GM18511 (cell line): ENCODE data around the gene DNAJC2.
A peak's percentile ranks its signal among the peaks of the same experiment; 100 is the strongest.
"Not testable (repeated sequence)": the region's sequence is repeated elsewhere in the genome, so short reads cannot be mapped to it uniquely, and the experiment has no call there.

ENCODE experiments used
- ATAC-seq: cut with Tn5 transposase; IDR thresholded peaks from one replicate; pipeline ENCODE4 v1.9.1; 2021; ENCODE audit warnings: mild to moderate bottlenecking, moderate library complexity; ENCODE audit not compliant: unreplicated experiment

Gene DNAJC2

GRCh38 chr7:103343332-103343731 lies 1.2 kb downstream of the DNAJC2 start:
- no peak for ATAC-seq

DNA sequence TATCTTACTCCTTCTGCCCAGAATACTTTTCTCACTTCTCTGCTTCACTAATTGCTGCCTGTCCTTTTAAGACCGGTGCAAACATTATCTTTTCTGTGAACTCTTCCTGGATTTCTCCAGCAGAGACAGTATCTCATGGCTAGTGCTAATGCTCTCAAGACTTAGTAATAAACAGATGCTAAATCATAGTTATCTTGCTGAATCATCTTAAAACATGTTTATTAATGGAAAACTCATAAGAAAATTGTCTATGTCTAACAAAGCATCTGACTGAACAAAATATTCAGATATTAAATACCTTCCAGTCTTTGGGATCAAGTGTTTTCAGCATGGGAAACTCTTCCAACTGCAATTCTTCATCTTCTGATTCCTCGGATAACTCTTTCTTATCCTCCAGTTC lies 3.1 kb downstream of the DNAJC2 start:
- ATAC-seq = no peak

- no peak for ATAC-seq
Observed at GRCh38 chr7:103338864-103339263, 5.7 kb downstream of the DNAJC2 start.

DNA sequence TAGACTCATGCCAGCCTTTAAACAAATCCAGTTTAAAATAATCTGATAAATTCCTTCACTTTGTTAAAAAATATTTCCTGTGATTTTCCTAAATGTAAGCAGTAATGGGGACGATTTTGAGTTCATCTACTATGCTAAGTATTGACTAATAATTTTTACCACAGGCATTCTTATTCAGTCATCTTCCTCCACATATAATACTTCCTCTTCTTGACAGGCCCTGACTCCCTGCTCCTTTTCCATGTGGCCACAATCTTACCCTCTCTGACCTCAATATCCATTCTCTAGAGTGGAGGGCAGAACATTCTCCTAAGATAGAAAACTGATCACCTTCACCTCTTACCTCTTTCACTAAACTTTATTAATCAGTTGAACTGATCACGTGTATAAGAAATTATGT lies 7.8 kb downstream of the DNAJC2 start:
- ATAC-seq = no peak

DNA sequence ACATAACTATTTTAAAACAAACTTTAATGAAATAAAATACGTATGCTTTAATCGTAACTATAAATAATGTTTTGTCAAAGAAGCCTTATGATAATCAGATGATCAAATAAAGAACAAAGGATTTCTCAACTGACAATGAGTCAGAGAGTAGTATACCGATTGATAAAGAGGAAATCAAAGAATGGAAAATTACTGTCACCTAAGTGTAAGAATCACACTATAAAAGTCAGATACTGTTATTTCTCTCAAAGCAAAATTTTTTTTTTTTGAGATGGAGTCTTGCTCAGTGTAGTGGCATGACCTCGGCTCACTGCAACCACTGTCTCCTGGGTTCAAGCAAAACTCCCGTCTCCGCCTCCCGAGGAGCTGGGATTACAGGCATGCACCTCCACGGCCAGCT lies 18.8 kb downstream of the DNAJC2 start:
- no peak for ATAC-seq

DNA sequence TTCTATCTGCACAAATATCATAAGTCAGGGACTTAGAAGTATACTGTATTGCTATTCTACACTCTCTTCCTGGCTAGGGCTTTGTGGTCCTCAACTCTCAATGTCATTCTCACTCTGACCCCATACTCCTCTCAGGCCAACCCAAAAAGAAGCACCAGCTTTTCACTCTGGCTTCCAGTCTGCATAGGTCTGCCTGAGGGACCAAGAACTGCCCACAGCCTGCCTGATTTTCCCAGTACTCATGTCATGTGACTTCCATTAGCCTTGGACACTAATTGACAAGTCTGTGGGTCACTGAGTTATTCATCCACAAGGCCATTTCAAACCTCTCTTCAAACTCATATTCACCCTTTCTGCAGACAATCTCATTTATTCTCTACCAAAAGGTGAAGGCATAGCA lies 27.6 kb downstream of the DNAJC2 start:
- ATAC-seq = no peak

DNA sequence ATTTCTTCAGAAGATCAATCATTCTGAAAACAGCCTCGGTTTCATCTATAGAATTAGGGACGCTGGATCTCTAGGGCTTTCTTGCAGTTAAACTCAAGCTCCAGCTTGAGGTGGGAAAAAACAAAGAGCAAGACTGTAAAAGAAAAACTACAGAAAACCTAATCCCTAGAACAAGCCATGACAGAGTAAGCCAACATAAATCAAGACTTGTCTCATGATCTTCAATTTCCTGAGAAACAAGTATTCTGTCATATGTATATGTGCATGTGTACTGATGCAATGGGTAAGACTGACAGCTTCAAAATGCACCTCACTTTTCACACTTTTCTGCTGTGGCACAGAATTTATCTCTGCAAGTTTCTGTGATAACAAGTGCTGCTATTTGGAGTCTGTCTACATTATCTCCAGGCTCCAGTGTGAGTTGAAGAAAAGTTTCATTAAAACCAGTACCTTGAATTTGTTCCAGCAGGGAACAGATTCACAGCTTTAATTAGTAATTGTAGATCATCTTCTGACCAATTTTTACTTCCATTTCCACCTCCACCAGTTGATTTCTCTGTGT lies 28.1 kb downstream of the DNAJC2 start:
- no peak for ATAC-seq

DNA sequence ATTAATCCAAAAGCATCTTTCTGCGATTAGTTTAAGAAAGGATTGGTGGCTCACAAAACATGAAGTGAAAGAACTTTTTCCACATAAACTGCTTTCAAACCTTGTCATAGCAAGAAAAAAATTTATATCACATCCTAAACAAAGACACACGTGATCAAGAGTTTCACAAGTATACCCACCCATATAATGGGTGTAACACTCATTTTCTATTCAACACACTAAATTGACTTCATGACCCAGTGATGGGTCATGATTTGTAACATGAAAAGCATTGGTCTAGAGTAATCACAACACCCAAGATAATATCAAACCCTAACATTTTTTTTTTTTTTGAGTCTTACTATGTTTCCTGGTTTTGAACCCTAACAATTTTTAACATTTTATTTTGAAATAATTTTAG lies 29.7 kb downstream of the DNAJC2 start:
- no peak for ATAC-seq

GRCh38 chr7:103307503-103308231 lies 36.9 kb downstream of the DNAJC2 start:
- ATAC-seq = peak; percentile 61

DNA sequence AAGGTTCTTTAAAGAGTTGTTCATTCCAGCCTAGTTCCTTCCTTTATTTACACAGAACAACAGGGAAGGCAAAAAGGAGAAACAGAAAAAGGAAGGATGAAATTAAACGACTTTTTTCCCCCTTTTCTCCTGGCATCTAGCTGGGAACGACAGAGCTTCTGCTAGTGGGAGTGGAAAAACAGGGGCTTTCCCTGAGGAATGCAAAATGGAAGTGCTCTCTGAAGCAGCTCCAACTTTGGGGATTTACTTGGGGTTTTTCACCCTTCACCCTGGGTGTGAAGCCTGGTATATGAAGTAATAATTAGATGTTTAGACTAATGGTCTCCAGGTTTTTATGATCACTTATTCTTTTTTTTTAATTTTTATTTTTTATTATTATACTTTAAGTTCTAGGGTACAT lies 43.1 kb downstream of the DNAJC2 start:
- no peak for ATAC-seq

DNA sequence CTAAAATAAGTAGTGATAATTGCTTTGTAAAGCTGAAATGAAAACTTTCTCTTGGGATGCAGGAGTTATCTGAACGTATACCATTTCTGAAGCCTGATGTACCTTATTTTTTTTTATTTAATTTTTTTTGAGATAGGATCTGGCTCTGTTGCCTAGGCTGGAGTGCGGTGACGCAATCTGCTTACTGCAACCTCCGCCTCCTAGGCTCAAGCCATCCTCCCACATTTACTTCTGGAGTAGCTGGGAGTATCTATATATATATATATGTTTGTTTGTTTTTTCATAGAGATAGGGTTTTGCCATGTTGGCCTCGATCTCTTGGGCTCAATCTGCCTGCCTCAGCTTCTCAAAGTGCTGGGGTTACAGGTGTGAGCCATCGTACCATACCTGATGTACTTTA lies 44.9 kb downstream of the DNAJC2 start:
- no peak for ATAC-seq

GRCh38 chr7:103297837-103298179 lies 46.8 kb downstream of the DNAJC2 start:
- no peak for ATAC-seq

DNA sequence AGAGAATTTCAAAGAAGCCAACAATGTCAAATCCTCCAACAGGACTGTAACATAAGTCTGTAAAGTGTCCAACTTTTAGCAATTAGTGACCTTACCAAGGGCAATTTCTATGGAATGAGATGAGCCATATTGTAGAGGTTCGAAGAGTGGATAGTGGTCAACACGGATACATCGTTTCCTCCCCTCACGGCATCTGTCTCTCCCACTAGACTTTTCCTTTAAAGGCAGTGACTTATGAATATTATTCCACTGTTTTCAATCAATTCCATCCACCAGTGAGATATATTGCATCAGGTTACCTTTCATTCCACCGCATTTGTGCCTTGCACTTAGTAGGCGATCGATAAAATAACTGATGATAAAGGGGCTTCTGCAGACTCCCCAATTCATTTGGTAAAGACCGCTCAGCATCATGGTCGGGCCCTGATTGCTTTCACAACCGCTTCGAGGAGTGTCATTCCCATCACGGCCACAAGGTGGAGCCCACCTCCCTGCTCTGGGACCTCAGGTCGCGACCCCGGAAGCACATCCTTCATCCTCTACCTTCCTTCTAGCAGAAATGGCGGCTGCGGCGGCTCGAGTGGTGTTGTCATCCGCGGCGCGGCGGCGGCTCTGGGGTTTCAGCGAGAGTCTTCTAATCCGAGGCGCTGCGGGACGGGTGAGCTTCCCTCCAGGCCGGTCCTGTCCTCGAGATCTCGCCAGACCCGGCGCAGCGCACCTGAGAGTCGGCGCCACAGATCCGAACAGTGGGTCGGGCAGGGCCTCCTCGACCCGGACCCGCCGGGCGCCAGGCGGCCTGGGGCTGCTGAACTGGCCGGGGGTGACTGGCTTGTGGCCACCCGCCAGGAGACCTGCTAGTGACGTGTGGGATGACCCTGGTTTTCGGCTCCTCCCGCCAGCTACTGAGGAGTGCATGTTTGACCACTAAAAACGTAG lies 47.4 kb downstream of the DNAJC2 start, which contains the start of gene PMPCB:
Gene PMPCB, plus strand, starts transcription at position 535 of the 936 bp plus-strand sequence. Its CDS starts 25 bp downstream, at position 560.
- peak; percentile 97 for ATAC-seq

GRCh38 chr7:103293526-103293925 lies 51.0 kb downstream of the DNAJC2 start:
- no peak for ATAC-seq

- ATAC-seq = no peak
Observed at GRCh38 chr7:103292122-103292521, 52.4 kb downstream of the DNAJC2 start.

GRCh38 chr7:103282802-103283427 lies 61.7 kb downstream of the DNAJC2 start:
- ATAC-seq = not testable (repeated sequence)

DNA sequence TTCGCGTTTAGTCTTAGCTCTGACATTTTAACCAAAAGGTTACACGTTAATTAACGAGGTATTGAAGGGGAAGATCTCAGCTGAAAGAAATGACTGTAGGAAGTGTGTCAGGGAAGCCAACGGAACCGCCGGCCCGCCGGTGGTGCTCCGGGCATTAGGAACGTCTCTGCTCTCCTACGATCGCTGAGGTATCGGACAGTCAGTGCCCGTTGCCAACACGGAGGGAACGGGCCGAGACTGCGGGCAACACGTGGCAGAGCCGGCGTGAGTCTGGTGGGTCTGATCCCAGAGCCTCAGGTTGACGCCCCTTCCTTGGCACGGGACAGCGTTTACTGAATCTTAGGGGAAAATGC lies 63.8 kb downstream of the DNAJC2 start:
- ATAC-seq = peak; percentile 21

- ATAC-seq = peak; percentile 95
Observed at GRCh38 chr7:103279963-103280802, 64.4 kb downstream of the DNAJC2 start.

GRCh38 chr7:103279636-103279962 lies 65.0 kb downstream of the DNAJC2 start:
- ATAC-seq = peak; percentile 47

GRCh38 chr7:103278195-103278594 lies 66.4 kb downstream of the DNAJC2 start:
- not testable (repeated sequence) for ATAC-seq

GRCh38 chr7:103274867-103275266 lies 69.7 kb downstream of the DNAJC2 start:
- not testable (repeated sequence) for ATAC-seq
